Chondrocyte (in vitro differentiated cells): ENCODE data around the gene NCAM1. TPM values are rescaled to one million over a fixed set of nuclear protein-coding genes. Genes with fewer than 3 reads are reported as not detected.

Source experiments
- DNase-seq: peaks from one replicate; pipeline ENCODE4 v3.0.0; 2021; ENCODE audit warnings: mixed read lengths, low spot score
- H3K27ac Mint-ChIP-seq: one replicate; pipeline ENCODE4 v1.8.0; 2021; ENCODE audit warnings: mild to moderate bottlenecking, moderate library complexity, mixed read lengths; ENCODE audit not compliant: unreplicated experiment
- H3K27me3 Mint-ChIP-seq: 2 replicates; pipeline ENCODE4 v1.8.0; 2021; ENCODE audit warnings: low read depth, mixed read lengths
- H3K36me3 Mint-ChIP-seq: 2 replicates; pipeline ENCODE4 v1.8.0; 2021; ENCODE audit warnings: low read depth, mixed read lengths
- H3K4me1 Mint-ChIP-seq: 2 replicates; pipeline ENCODE4 v1.8.0; 2021; ENCODE audit warnings: low read depth, mild to moderate bottlenecking, mixed read lengths
- H3K4me3 Mint-ChIP-seq: one replicate; pipeline ENCODE4 v1.8.0; 2021; ENCODE audit warnings: mild to moderate bottlenecking, moderate library complexity, mixed read lengths; ENCODE audit not compliant: unreplicated experiment
- H3K9me3 Mint-ChIP-seq: 2 replicates; pipeline ENCODE4 v1.8.0; 2021; ENCODE audit warnings: low read depth, mixed read lengths
- total RNA-seq: library from RNA; stranded (reverse); gene quantifications from 3 replicates; pipeline ENCODE4 v1.2.1, GENCODE V29; 2021
- TF ChIP-seq, protein P1 (sequence below): fragments of 200-600 bp; sonication (generic); IDR thresholded peaks from 2 replicates; pipeline ENCODE4 v1.5.0; 2021; ENCODE audit warnings: antibody characterized with exemption, mild to moderate bottlenecking, moderate library complexity

NCAM1 gene
- total RNA-seq, 1 donor from 2014 or later = 3.9 TPM

DNA sequence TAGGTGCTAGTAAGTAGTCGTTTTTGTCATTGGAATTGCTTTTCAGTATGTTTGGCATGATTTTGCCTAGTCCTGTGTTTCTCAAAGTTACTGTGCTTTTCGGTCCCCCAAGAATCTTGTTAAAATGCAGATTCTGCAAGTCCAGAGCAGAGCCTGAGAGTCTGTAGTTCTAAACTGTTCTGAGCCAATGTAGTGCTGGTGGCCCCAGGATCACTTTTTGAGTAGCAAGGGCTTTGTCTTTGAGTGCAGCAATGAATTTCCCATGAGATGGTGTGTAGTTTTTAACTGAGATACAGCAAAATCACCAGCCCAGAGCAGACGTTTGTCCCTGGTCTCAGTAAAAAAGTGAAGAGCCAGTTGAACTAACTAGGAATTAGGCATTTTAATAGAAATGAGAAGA is 122.4 kb downstream of the NCAM1 start:
- no peak for DNase-seq
- Mint-ChIP-seq H3K4me3 (no peak overlapping the region), H3K9me3 (no peaks in the 10 kb centered on the region), H3K27me3 (no peaks in the 10 kb centered on the region), H3K36me3 (no peaks in the 10 kb centered on the region), H3K27ac (no peak overlapping the region), H3K4me1 (no peaks in the 10 kb centered on the region)
- TF ChIP-seq, protein P1, sequence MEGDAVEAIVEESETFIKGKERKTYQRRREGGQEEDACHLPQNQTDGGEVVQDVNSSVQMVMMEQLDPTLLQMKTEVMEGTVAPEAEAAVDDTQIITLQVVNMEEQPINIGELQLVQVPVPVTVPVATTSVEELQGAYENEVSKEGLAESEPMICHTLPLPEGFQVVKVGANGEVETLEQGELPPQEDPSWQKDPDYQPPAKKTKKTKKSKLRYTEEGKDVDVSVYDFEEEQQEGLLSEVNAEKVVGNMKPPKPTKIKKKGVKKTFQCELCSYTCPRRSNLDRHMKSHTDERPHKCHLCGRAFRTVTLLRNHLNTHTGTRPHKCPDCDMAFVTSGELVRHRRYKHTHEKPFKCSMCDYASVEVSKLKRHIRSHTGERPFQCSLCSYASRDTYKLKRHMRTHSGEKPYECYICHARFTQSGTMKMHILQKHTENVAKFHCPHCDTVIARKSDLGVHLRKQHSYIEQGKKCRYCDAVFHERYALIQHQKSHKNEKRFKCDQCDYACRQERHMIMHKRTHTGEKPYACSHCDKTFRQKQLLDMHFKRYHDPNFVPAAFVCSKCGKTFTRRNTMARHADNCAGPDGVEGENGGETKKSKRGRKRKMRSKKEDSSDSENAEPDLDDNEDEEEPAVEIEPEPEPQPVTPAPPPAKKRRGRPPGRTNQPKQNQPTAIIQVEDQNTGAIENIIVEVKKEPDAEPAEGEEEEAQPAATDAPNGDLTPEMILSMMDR = no peak

- no peak overlapping the region for H3K4me3 Mint-ChIP-seq
- H3K27ac Mint-ChIP-seq = no peak overlapping the region
- TF ChIP-seq, protein P1 = no peak
- H3K27me3 Mint-ChIP-seq = no peaks in the 10 kb centered on the region
- no peaks in the 10 kb centered on the region for H3K9me3 Mint-ChIP-seq
- DNase-seq = no peak
- H3K4me1 Mint-ChIP-seq = no peaks in the 10 kb centered on the region
- H3K36me3 Mint-ChIP-seq = no peaks in the 10 kb centered on the region
Observed at GRCh38 chr11:113084297-113084696, 123.1 kb downstream of the NCAM1 start.

- TF ChIP-seq, protein P1 = no peak
- Mint-ChIP-seq H3K4me3 (no peak overlapping the region), H3K27me3 (no peaks in the 10 kb centered on the region), H3K4me1 (no peaks in the 10 kb centered on the region), H3K36me3 (no peaks in the 10 kb centered on the region), H3K9me3 (no peaks in the 10 kb centered on the region), H3K27ac (no peak overlapping the region)
- no peak for DNase-seq
Observed at GRCh38 chr11:113085446-113085845, 124.2 kb downstream of the NCAM1 start.

DNA sequence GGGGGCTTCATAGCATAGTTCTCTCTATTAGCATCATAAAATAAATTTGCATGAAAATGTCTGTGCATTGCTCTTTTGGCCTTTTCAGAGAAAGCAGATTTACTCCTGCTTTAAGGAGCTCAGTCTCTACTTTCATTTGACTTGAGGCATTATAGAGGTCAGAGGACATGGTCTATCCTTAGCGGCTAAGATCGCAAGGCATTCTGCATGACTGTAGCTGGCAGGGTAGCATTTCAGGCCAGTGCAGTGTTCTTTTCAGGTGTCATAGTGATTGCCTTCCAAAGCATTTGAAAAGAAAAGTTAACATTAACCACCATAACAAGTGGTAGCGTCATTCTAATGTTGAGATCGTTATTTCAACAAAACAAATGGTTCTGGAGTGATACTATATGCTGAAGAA is 126.5 kb downstream of the NCAM1 start:
- Mint-ChIP-seq H3K4me3 (no peak overlapping the region), H3K36me3 (no peaks in the 10 kb centered on the region), H3K27me3 (no peaks in the 10 kb centered on the region), H3K4me1 (no peaks in the 10 kb centered on the region), H3K9me3 (no peaks in the 10 kb centered on the region), H3K27ac (no peak overlapping the region)
- TF ChIP-seq, protein P1 = no peak
- DNase-seq = no peak

DNA sequence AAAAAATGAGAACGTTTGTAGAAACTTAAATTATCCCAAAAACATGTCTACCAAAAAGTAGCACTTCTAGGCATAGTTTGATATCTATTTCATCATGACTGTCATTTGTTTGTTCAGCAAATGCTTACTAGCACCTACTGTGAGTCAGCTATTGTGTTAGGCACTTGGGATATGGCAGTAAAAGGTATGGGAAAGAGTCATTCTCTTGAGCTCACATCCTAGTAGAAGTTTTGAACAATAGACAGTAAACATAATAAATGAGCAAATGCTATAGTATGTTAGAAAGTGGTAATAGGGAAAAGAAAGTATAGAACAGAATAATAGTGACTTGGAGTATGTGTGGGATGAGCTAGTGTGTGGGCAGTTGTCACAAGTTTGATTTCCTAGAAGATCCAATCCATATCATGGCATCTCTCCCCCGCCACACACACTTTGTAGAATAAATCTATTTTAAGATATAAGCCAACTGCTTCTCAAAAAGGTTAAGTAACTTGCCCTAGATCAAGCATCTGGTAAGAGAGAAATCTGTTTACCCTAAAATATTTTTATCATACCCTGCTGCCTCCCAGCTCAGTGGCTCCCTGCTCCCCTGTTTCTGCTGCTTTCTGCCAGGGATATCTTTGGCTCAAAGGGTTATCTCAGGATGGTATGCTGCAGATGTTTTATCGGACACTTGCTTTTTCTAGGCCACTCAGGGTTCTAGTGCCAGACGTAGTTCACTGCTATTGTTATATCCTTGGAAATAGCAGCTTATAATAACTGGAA is 129.7 kb downstream of the NCAM1 start:
- Mint-ChIP-seq H3K27me3 (no peaks in the 10 kb centered on the region), H3K36me3 (no peaks in the 10 kb centered on the region), H3K4me1 (no peaks in the 10 kb centered on the region), H3K4me3 (no peak overlapping the region), H3K9me3 (no peaks in the 10 kb centered on the region), H3K27ac (no peak overlapping the region)
- TF ChIP-seq, protein P1 = no peak
- no peak for DNase-seq
